H1 (cell line): Measurements from ENCODE around the gene NDUFB8. TPM values are rescaled to one million over a fixed set of nuclear protein-coding genes. Genes with fewer than 3 reads are reported as not detected.

Source experiments
- CTCF ChIA-PET: fragments of 300-600 bp; sonication (Branson Sonifier 250); formaldehyde crosslinking; loops from one replicate; lab custom pipeline; 2021; ENCODE audit not compliant: partially characterized antibody; lab: Charles Lee
- POLR2A ChIA-PET: fragments of 300-600 bp; sonication (Branson Sonifier 250); formaldehyde crosslinking; loops from one replicate; lab custom pipeline; 2021; ENCODE audit warnings: inconsistent platforms; ENCODE audit not compliant: partially characterized antibody; lab: Charles Lee
- DNase-seq, 2 experiments: peaks; one replicate each; pipeline versions ENCODE4 v3.0.0 to v3.0.0-alpha.2; 2010 to 2022; ENCODE audit warnings: low spot score in 2 of 2, low read depth in 1 of 2, mixed read lengths in 1 of 2
- FAIRE-seq: peaks from 2 replicates; lab custom pipeline; 2011; peaks lifted over from hg19 to GRCh38; lab: Jason Lieb, UNC
- H2AFZ ChIP-seq: 2 replicates; pipeline ENCODE4 v1.8.1; 2012; ENCODE audit warnings: low read length, inconsistent platforms
- H2AK5ac ChIP-seq: 2 replicates; pipeline ENCODE4 v1.6.1; 2013; ENCODE audit warnings: low read depth, low read length
- H2BK120ac ChIP-seq: replicated peaks from 2 replicates; pipeline ENCODE3; 2013; ENCODE audit warnings: low read depth, low read length, inconsistent platforms
- H2BK12ac ChIP-seq: 2 replicates; pipeline ENCODE4 v1.6.1; 2013; ENCODE audit warnings: low read depth, low read length
- H2BK15ac ChIP-seq: 2 replicates; pipeline ENCODE4 v1.6.1; 2013; ENCODE audit warnings: low read length
- H2BK20ac ChIP-seq: 2 replicates; pipeline ENCODE4 v1.6.1; 2013; ENCODE audit warnings: low read length
- H2BK5ac ChIP-seq: 2 replicates; pipeline ENCODE4 v1.6.1; 2013; ENCODE audit warnings: low read depth, low read length
- H3K14ac ChIP-seq: 2 replicates; pipeline ENCODE4 v1.6.1; 2013; ENCODE audit warnings: inconsistent platforms; ENCODE audit not compliant: insufficient read length
- H3K18ac ChIP-seq: 2 replicates; pipeline ENCODE4 v1.6.1; 2013; ENCODE audit warnings: low read length; ENCODE audit errors: extremely low read depth
- H3K23ac ChIP-seq: 2 replicates; pipeline ENCODE4 v1.6.1; 2013; ENCODE audit warnings: inconsistent platforms; ENCODE audit not compliant: insufficient read length
- H3K23me2 ChIP-seq: 2 replicates; pipeline ENCODE4 v1.6.1; 2013; ENCODE audit warnings: low read depth, low read length
- H3K27ac ChIP-seq: 2 replicates; pipeline ENCODE4 v1.6.1; 2011; ENCODE audit warnings: low read depth, low read length, inconsistent platforms
- H3K27me3 ChIP-seq, 4 experiments: replicated peaks in 1 of 4; 1 replicate in 1 of 4; 2 replicates in 3 of 4; pipeline versions ENCODE4 v1.6.1 to v1.8.1; 2011 to 2013; ENCODE audit warnings: low read length in 3 of 4, mild to moderate bottlenecking in 3 of 4, inconsistent platforms in 2 of 4, mixed read lengths in 2 of 4, moderate library complexity in 1 of 4; ENCODE audit not compliant: control insufficient read depth in 3 of 4, insufficient read depth in 3 of 4; ENCODE audit errors: extremely low read depth in 1 of 4
- H3K36me3 ChIP-seq, 4 experiments: 2 replicates each; pipeline versions ENCODE4 v1.6.1 to v1.8.1; 2011 to 2013; ENCODE audit warnings: mild to moderate bottlenecking in 4 of 4, low read length in 3 of 4, moderate library complexity in 2 of 4, control low read depth in 1 of 4, inconsistent platforms in 1 of 4; ENCODE audit not compliant: insufficient read depth in 4 of 4, control insufficient read depth in 2 of 4
- H3K4ac ChIP-seq: replicated peaks from 2 replicates; pipeline ENCODE3; 2013; ENCODE audit warnings: low read length, low read depth, mixed read lengths, inconsistent platforms; ENCODE audit not compliant: insufficient read length
- H3K4me1 ChIP-seq, 4 experiments: replicated peaks in 1 of 4; 1 replicate in 1 of 4; 2 replicates in 3 of 4; pipeline versions ENCODE4 v1.6.1 to v1.8.1; 2011 to 2013; ENCODE audit warnings: low read length in 3 of 4, inconsistent platforms in 2 of 4, mixed read lengths in 1 of 4; ENCODE audit not compliant: insufficient read depth in 4 of 4, control insufficient read depth in 3 of 4
- H3K4me2 ChIP-seq, 2 experiments: 2 replicates each; pipeline versions ENCODE4 v1.6.1 to v1.8.1; 2011 to 2013; ENCODE audit warnings: low read depth in 2 of 2, low read length in 2 of 2, control low read depth in 1 of 2, inconsistent platforms in 1 of 2, mild to moderate bottlenecking in 1 of 2; ENCODE audit not compliant: insufficient read depth in 1 of 2
- H3K4me3 ChIP-seq, 4 experiments: fragments of 200-600, 300-600 bp in 1 of 4; sonication (generic), shearing (Covaris generic), sonication (Bioruptor Twin) in 1 of 4; 2 replicates each; pipeline versions ENCODE4 v1.5.1 to v1.8.1; 2011 to 2016; ENCODE audit warnings: low read length in 4 of 4, low read depth in 3 of 4, control low read depth in 2 of 4, inconsistent platforms in 2 of 4, mild to moderate bottlenecking in 2 of 4, mixed read lengths in 1 of 4, moderate library complexity in 1 of 4; ENCODE audit not compliant: insufficient read depth in 2 of 4; ENCODE audit errors: extremely low read depth in 1 of 4
- H3K56ac ChIP-seq: replicated peaks from 2 replicates; pipeline ENCODE3; 2013; ENCODE audit warnings: low read depth, mild to moderate bottlenecking, mixed read lengths, low read length, inconsistent platforms; ENCODE audit not compliant: insufficient read length
- H3K79me1 ChIP-seq: 2 replicates; pipeline ENCODE4 v1.6.1; 2013; ENCODE audit warnings: low read depth, low read length, control low read depth
- H3K79me2 ChIP-seq, 2 experiments: 2 replicates each; pipeline versions ENCODE4 v1.6.1 to v1.8.1; 2012 to 2013; ENCODE audit warnings: low read length in 2 of 2, mild to moderate bottlenecking in 2 of 2, inconsistent platforms in 1 of 2; ENCODE audit not compliant: insufficient read depth in 2 of 2, control insufficient read depth in 1 of 2
- H3K9ac ChIP-seq, 4 experiments: replicated peaks in 1 of 4; 1 replicate in 1 of 4; 2 replicates in 3 of 4; pipeline versions ENCODE4 v1.6.1 to v1.8.1; 2011 to 2013; ENCODE audit warnings: low read depth in 3 of 4, low read length in 3 of 4, control low read depth in 2 of 4, mild to moderate bottlenecking in 2 of 4, moderate library complexity in 2 of 4, inconsistent platforms in 1 of 4; ENCODE audit errors: extremely low read depth in 1 of 4
- H3K9me3 ChIP-seq, 2 experiments: 2 replicates each; pipeline versions ENCODE4 v1.6.1 to v1.8.1; 2012 to 2013; ENCODE audit warnings: mild to moderate bottlenecking in 2 of 2, moderate library complexity in 2 of 2, control low read depth in 1 of 2, inconsistent platforms in 1 of 2, low read depth in 1 of 2, low read length in 1 of 2, mixed read lengths in 1 of 2; ENCODE audit not compliant: insufficient read depth in 2 of 2
- H4K20me1 ChIP-seq, 2 experiments: replicated peaks in 1 of 2; 2 replicates each; pipeline versions ENCODE3 to v1.8.1; 2011 to 2013; ENCODE audit warnings: inconsistent platforms in 2 of 2, low read length in 2 of 2, mild to moderate bottlenecking in 1 of 2; ENCODE audit not compliant: insufficient read depth in 2 of 2, control insufficient read depth in 1 of 2
- H4K5ac ChIP-seq: 2 replicates; pipeline ENCODE4 v1.6.1; 2013; ENCODE audit warnings: low read length, low read depth, mixed read lengths, inconsistent platforms; ENCODE audit not compliant: insufficient read length
- H4K8ac ChIP-seq: 2 replicates; pipeline ENCODE4 v1.8.0; 2013; ENCODE audit warnings: mild to moderate bottlenecking, moderate library complexity, low read length, inconsistent platforms; ENCODE audit not compliant: insufficient read depth; ENCODE audit errors: extremely low read depth
- H4K91ac ChIP-seq: replicated peaks from 2 replicates; pipeline ENCODE3; 2013; ENCODE audit warnings: low read length, mixed read lengths, inconsistent platforms; ENCODE audit not compliant: insufficient read length
- SP2 ChIP-seq: IDR thresholded peaks from 2 replicates; pipeline ENCODE4 v1.6.1; 2012; ENCODE audit warnings: mild to moderate bottlenecking, low read length, inconsistent platforms
- WGBS, 2 experiments: shearing (Covaris generic) in 1 of 2; methylation state at CpG; one replicate each; pipeline versions ENCODE4 v1.1.6 to v1.1.7; 2013 to 2015; ENCODE audit warnings: low lambda C conversion rate in 2 of 2, mixed read lengths in 2 of 2, inconsistent platforms in 1 of 2, low coverage in 1 of 2, missing lambda C conversion rate in 1 of 2; ENCODE audit not compliant: insufficient replicate concordance in 2 of 2, insufficient coverage in 1 of 2, insufficient read length in 1 of 2; ENCODE audit errors: extremely low coverage in 1 of 2, missing lambda C conversion rate in 1 of 2; 5-methylcytosine and 5-hydroxymethylcytosine counted together
- polyA plus RNA-seq, 7 experiments: library from polyadenylated mRNA; depleted of rRNA in 3 of 7; stranded (reverse) in 5 of 7; unstranded in 2 of 7; fragments of >200 nt in 5 of 7; fragments of 200-250 nt in 2 of 7; gene quantifications; 1 replicate in 5 of 7; 2 replicates in 1 of 7; 4 replicates in 1 of 7; pipeline versions ENCODE4 v1.2.1 to v1.2.3, GENCODE V29; 2011 to 2013; ENCODE audit warnings: missing spikeins in 2 of 7, mixed read lengths in 2 of 7
- total RNA-seq: library from RNA; stranded (reverse); fragmentation: NEBNext Ultra II Directional; extraction: Animal tissue kit (Norgen Biotek cat#: 25700); gene quantifications from 2 replicates; pipeline ENCODE4 v1.2.1, GENCODE V29; 2021

NDUFB8 gene
- total and polyA plus RNA-seq, 2 of the 8 experiments (the other 6 are each of a cell fraction or from before 2014, with no cell fraction given) = 175 to 455 TPM

- no peak overlapping the region for H2BK120ac ChIP-seq
- no peak overlapping the region for H2AFZ ChIP-seq
- ChIA-PET POLR2A (interaction anchor here (0.9 to 1.8 kb wide), 4 partner anchors 12 to 34 kb away, joined by 3 to 5 read pairs (median 4); partner anchors contain the start of gene HIF1AN), CTCF (interaction anchor here (1.2 to 9.8 kb wide), 8 partner anchors 13 to 356 kb away, joined by 3 to 84 read pairs (median 4); partner anchors contain the start of gene HIF1AN)
- no peak overlapping the region for H4K5ac ChIP-seq
- no peak for DNase-seq
- H4K20me1 ChIP-seq = peaks cover 0 to 2% of the 10 kb centered on the region in 2 experiments
- H3K56ac ChIP-seq = no peak overlapping the region
- H3K9me3 ChIP-seq = no peaks in the 10 kb centered on the region
- FAIRE-seq = no peak
- no peak overlapping the region for H4K8ac ChIP-seq
- no peaks in the 10 kb centered on the region for H3K79me1 ChIP-seq
- no peak overlapping the region for H3K9ac ChIP-seq
- H3K14ac ChIP-seq = no peak overlapping the region
- H3K23me2 ChIP-seq = peaks cover 8% of the 10 kb centered on the region
- no peak overlapping the region for H3K4ac ChIP-seq
- no peak overlapping the region for H3K4me2 ChIP-seq
- peaks cover 2 to 21% (median 15%) of the 10 kb centered on the region in 4 experiments; a peak in 6 of 7 replicates for H3K27me3 ChIP-seq
- no peak overlapping the region for H3K27ac ChIP-seq
- no peak overlapping the region for H2BK12ac ChIP-seq
- peaks cover 0 to 3% (median under 1%) of the 10 kb centered on the region in 4 experiments; a peak in 2 of 7 replicates for H3K4me1 ChIP-seq
- H4K91ac ChIP-seq = no peak overlapping the region
- no peak overlapping the region for H2BK15ac ChIP-seq
- H3K79me2 ChIP-seq = no peaks in the 10 kb centered on the region
- H3K4me3 ChIP-seq = no peak overlapping the region
- no peak for TF ChIP-seq SP2
- TF ChIP-seq, all 59 proteins: peak for 0
- WGBS, 2 experiments = 88% methylated on average over 9 of the region's 9 CpGs; no CpG with 5 or more reads in 1 of the 2 experiments
- no peak overlapping the region for H3K18ac ChIP-seq
- no peak overlapping the region for H2AK5ac ChIP-seq
- H2BK20ac ChIP-seq = no peak overlapping the region
- H3K36me3 ChIP-seq = peaks cover 7 to 35% (median 14%) of the 10 kb centered on the region in 4 experiments
- H2BK5ac ChIP-seq = no peak overlapping the region
- H3K23ac ChIP-seq = no peak overlapping the region
Observed at GRCh38 chr10:100522945-100523344, 6.7 kb downstream of the NDUFB8 start.
